HG03060 (cell line): Measurements from ENCODE around the gene PTGS2.
A peak's percentile ranks its signal among the peaks of the same experiment; 100 is the strongest.

ENCODE experiments used
- ATAC-seq: cut with Tn5 transposase; IDR thresholded peaks from one replicate; pipeline ENCODE4 v1.9.1; 2021; ENCODE audit warnings: low read depth, moderate number of reproducible peaks; ENCODE audit not compliant: unreplicated experiment

PTGS2 gene

DNA sequence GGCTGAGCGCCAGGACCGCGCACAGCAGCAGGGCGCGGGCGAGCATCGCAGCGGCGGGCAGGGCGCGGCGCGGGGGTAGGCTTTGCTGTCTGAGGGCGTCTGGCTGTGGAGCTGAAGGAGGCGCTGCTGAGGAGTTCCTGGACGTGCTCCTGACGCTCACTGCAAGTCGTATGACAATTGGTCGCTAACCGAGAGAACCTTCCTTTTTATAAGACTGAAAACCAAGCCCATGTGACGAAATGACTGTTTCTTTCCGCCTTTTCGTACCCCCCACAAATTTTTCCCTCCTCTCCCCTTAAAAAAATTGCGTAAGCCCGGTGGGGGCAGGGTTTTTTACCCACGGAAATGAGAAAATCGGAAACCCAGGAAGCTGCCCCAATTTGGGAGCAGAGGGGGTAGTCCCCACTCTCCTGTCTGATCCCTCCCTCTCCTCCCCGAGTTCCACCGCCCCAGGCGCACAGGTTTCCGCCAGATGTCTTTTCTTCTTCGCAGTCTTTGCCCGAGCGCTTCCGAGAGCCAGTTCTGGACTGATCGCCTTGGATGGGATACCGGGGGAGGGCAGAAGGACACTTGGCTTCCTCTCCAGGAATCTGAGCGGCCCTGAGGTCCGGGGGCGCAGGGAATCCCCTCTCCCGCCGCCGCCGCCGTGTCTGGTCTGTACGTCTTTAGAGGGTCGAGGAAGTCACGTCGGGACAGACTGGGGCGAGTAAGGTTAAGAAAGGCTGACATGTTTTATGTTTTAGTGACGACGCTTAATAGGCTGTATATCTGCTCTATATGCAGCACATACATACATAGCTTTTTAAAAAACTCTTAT lies at the start of gene PTGS2:
Gene PTGS2 (minus strand): TSS at position 179 of the 817 bp plus-strand sequence. CDS start 133 bp downstream, at position 46.
- ATAC-seq = peak; percentile 69

DNA sequence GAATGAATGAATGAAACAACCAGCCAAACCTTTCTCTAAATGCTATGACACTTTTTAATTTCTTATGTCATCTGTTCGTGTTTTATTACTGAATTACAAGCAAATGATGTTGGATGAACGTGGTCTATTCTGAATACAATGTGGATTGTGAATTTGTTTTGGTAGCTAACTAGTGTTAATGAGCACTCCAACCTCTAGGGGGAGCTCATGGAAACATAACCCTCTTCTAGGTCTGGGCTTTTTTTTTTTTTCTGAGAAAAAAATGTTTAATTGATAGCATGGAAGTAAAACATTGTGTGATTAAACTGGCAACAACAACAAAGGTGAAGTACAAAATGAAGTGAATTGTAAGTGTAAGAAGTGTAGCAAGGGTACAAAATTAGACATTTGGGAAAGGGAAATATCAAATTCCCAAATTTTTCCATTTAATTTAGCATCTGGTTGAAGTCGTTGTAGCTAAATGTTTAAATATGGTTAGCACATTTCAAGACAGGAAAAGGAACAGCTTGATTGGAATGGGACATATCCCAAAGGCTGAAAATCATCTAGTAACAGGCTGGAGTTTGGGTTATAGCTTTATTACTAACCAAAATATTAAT lies 42.6 kb upstream of the PTGS2 start:
- ATAC-seq = peak; percentile 79

DNA sequence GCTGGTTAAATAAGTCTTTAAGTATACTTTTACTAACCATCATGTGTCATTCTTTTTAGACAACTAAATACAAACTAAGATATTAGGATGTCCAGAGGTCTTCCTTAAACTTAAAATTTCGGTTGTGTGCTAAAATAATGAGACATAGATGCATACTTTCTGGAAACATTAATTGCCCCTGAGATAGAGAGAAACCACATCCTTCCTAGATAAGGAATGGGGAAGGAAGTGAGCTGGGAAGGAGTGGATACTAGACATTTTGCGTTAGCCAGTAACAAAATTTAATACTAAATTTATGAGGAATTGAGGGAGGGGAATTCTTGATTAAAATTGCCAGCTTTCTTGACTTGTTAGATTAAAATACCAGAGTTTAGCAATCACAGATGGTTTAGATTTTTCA lies 37.1 kb upstream of the PTGS2 start:
- no peak for ATAC-seq

DNA sequence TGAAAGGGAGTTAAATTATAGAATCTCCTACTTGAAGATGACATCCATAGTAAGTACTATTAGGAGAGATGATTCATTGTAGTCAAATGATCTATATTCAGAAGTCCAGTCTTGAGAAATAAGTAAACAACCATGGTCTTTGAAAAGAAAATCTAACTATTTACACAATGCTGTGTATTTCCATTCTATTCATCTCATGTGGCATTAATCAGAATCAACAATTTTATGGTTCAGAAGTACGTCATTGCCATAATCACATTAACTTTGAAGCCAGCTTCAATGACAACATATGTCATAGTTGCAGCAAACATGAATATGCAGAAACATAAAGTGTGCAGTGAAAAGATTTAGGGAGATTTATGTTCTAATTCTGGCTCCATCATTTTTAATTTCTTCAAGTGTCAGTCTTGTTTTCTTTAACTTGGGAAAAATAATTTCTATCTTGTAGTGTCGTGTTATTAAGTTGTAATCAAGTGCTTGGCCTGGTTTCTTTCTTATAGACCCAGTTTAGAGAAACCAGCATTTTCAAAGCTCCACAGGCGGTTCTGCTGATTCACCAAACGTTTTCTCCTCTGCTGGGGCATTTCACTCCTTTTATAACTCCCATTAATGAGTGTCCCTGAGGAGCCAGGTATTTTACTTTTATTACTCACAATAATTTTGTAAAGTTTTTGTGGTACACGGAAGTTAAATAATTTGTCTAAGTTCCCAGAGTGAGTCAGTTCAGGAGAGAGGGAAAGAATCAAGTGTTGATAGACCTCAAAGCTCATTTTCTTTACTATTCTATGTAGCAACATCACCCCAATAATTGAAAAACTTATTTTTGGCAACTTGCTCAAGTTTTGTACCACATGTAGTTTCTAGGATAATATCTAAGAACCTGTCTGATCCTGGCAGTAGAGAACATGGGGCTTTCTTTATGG lies 35.9 kb upstream of the PTGS2 start:
- no peak for ATAC-seq

DNA sequence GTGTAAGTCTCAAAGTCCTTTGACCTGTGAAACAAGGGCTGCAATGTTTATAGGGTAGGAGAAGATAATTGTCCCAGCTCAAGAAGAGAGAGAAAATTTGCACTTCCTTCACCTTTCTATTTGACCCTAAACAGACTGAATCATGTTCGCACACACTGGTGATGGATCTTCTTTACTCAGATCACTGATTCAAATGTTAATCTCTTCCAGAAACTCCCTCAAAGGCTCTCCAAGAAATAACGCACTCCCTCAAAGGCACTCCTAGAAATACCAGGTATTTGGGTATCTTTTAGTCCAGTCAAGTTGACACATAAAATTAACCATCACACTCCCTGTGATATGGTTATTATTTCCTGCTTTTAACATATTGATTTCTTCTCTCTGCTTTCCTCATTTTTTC lies 30.5 kb upstream of the PTGS2 start:
- ATAC-seq = no peak

DNA sequence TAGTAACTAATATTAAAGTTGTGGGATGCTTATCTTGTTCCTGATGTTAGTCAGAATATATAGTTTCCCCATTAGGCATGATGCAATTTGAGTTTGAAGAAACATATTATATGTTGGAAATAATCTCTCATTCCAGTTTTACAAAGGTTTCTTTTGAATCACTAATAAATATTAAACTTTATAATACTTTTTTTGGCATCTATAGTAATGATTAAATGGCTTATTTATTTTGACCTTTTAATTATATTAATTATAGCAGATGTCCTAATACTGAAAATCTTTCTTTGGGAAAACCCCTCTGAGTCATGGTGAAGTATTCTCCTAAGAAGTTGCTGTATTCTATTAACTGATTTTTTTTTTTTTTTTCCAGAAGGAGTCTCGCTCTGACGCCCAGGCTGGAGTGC lies 28.5 kb upstream of the PTGS2 start:
- ATAC-seq = no peak

DNA sequence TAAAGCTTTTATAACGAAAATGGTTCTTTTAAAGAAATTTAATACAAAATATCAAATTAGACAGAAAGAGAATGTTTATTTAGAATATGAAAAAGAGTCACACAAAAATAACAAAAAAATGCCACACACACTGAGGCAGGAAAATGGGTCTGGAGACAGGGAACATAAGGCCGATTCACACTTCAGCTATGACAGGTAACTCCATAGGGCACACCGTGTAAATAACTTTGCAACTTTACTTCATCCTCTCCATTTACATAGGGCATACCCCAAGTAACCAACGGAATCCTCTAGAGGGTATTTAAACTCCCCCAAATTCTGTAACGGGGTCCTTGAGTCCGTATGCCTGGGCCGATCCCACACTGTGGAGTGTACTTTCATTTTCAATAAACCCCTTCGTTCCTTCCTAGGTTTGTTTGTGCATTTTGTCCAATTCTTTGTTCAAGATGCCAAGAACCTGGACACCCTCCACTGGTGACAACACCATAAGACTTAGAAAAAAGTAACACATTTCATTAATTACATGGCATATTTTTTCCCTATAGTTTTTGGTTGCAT lies 23.1 kb upstream of the PTGS2 start:
- ATAC-seq = no peak

DNA sequence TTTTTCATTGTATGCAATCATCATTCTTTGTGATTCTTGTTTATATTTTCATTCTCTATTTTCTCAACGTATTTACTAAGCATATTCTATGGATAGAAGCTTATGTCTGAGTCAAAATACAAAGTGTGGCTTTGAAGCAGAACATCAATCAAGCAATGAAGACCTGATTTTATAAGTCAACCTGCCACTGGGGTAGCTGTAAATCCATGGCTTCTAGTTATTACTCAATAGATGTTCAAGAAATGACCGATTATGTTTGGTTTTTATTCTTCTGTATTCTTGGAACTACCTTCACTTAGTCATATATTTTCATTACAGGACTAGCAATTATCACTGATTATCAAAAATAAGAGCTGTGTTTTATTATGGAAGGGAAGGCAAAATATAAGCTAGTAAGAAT lies 20.5 kb upstream of the PTGS2 start:
- no peak for ATAC-seq

DNA sequence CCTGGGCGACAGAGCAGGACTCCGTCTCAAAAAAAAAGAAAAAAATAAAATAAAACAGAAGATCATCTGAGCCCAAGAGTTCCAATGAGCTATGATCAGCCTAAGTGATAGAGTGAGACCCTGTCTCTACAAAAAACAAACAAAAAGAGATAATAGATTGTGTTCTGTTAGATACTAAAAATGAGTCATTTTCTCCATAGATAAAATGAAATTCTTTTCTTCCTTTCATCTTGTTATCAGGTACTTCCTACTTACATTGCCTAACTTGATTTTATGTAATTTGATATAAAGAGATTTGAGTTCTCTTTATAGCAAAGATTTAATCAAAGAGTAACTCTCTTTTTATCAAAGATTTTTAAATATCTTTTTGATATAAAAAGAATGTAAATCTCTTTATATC lies 19.3 kb upstream of the PTGS2 start:
- no peak for ATAC-seq

DNA sequence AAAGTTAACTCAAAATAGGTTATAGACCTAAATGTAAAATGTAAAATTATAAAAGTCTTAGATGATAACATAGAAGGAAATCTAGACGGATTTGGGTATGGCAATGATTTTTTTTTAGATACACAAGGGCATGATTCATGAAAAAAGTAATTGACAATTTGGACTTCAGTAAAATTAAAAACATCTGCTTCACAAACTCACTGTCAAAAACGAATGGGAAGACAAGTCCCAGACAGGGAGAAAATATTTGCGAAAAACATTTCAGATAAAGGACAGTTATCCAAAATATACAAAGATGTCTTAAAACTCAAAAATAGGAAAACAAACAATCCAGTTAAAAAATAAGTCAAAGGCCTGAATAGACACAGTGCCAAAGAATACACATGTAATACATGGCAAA lies 9.7 kb upstream of the PTGS2 start:
- ATAC-seq = no peak

DNA sequence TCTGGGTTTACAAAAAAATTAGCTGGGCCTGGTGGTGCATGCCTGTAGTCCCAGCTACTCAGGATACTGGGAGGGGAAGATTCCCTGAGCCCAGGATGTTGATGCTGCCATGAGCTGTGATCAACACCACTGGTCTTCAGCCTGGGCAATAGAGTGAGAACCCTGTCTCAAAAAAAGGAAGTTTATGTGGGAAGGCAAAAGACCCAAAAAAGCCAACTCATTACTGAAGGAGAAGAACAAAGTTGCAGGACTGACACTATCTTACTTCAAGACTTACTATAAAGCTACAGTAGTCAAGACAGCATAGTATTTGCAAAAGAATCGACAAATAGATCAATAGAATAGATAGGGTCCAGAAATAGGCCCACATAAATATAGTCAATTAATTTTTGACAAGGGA lies 9.2 kb upstream of the PTGS2 start:
- ATAC-seq = no peak

DNA sequence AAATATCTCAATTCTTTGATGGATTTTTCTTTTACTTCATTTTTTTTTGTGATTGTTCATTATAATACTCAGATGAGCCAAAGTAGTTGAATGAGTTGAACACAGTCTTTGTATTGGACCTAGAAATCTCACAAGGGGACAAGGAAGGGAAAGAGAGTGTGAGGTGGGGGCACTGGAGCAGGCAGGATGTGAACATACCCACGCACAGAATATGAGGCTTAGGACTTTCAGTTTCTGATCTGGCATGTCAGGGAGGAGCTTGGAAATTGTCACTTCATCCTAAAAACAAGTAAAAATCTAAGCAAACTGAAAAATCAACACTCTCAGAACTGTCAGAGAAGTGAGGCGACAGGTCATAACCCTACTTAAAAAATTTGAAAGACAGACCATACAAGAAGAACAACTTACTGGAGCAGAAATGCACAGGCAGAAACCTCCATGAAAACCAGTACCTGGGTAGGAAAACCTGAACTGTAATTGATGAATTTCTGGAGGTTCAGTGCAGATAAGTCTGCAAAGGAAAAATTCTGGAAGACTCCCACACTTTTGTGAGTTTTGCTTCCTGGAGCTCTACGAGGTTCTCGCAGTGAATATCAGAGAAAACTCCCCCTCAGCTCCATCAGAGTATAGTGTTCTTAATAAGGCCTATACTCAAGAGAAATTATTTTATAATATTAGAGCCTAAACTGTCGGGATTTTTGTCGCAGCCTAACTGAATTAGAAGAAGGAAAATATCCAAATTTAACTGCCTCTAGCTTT lies 3.6 kb upstream of the PTGS2 start:
- no peak for ATAC-seq

DNA sequence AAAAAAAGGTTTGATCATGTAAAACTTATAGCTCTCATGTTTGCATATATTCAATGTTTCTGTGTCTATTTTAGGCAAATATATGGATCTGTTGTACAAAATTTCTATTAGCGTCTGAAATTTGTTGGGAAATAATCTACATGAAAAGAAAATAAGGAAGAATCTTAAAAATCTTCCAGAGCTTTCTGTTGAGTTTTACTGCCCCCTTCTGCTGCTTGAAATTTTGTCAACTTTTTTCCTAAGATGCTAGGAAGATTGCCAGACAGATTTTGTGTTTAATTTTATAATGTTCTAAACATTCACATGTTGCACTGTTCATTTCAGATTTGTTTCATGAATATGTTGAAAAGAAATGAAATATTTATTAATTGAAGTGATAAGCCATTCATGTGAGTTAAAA lies 2.5 kb upstream of the PTGS2 start:
- ATAC-seq = no peak

DNA sequence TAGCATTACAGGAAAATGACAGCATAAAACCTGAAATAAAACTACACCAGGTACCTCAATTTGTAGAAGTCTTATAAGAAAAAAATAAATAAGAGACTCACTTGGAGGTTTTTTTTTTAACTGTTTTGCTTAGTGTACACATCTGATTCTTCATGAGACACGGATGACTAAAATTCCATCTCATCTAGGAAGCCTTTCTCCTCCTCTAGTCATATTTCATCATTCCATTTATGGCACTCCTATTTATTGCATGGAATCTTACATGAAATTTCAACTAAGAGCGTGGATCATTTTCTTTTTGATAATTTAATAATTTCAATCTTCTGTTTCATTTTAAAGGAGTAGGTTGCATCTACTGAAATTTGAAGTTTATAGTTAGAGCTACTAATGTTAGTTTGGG lies 1.6 kb upstream of the PTGS2 start:
- ATAC-seq = no peak

DNA sequence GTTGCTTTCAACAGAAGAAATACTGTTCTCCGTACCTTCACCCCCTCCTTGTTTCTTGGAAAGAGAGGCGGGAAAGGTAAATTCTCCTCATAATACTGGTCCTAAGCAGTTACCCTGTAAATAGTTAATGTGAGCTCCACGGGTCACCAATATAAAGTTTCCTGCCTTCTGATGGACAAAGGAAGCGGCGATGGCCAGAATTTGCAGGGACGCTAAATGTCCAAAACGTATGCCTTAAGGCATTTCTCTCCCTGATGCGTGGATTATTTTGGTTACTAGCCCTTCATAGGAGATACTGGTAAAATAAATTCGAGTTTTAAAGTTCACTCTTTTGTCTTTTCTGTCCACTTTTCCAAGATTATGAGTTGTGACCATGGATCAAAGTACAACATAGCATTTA lies 898 bp upstream of the PTGS2 start:
- no peak for ATAC-seq

DNA sequence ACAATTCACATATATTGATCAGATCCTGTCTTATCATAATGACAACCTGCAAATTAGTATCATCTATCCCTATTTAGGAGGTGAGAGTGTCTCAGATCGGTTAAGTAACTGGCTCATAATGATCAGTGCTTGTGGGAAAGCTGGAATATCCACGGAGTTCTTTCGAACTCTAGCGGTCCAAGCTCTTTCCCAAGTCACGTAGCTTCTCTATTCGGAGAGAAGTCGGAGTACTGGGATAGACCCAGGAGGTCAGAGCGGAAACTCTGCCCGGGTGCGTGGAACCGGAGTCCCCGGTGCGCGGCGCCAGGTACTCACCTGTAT lies 339 bp downstream of the PTGS2 start:
- ATAC-seq = no peak

DNA sequence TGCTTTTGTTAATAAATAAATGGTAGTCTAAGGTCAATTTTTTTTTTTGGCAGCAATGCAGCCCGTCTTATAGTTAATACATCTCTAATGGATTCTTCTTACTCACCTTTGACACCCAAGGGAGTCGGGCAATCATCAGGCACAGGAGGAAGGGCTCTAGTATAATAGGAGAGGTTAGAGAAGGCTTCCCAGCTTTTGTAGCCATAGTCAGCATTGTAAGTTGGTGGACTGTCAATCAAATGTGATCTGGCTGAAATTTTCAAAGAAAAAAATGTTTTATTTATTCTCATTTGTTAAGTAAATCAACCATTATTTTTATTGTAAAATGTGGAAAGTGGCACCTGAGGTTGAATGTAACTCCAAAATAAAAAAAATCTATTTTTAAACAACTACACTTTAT lies 2.1 kb downstream of the PTGS2 start:
- ATAC-seq = no peak

DNA sequence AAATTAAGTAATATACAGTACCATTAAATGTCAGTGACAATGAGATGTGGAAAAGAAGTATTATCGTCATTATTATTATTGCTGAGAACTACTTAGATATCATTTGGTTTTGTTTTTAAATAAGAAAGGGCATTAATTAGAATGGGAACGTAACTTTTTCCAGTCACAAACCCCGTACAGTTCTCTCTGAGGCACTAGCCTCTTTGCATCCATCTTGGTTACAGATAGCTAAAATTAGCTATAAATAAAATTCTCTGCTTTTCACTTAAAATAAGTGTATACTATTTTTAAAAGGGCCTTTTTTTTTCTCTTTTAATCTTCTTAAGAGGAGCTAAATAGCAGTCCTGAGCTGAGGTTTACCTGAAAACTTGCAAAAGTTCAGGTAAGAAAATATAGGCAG lies 7.6 kb downstream of the PTGS2 start:
- no peak for ATAC-seq

DNA sequence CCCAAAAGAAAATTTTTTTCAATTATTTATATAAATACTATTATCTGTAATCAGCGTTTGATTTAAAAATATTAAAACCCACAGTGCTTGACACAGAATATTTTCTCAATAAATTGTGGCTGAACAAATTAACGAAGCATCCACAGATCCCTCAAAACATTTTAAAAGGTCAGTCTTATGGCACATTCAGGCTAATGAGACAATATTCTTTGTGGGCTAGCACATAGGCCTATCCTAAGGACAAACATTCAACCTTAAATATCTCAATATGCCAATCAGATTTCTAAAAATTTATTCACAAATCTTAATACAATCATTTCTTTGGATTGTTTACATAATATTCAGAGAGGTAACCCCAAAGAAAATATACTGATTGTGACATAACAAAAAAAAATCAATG lies 8.1 kb downstream of the PTGS2 start:
- ATAC-seq = no peak

DNA sequence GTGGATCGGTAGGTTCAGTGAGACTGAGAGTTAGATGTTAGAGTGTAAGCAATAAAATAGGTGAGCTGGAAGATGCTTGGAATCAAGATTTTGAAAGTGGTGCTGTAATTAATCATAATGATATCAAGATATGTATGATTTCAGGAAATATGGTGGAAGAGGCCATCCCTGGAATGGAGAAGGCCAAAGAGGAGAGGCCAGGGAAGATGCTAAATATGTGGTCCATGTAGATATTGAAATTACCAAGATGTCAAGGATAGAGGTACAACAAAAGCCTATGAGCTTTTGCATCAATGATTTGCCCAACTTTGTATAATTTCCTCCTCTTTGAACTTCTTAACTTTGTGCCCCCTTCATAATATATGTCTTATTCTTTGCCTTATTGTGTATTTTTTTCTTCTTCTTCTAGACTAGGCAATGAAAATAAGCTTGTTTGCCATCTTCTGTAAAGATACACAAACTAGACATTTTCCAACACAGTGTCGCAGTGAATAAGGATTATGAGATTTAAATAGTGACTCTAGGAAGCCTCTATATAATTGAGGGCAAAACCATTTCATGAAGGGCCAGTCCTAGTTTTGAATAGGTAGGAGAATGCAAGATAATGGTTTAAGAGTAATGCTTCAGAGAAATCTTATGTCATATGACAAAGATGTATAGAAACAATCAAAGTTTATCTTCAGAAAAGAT lies 8.9 kb downstream of the PTGS2 start:
- no peak for ATAC-seq
